GM23338 (cell line): ENCODE data around the gene TMEM191C. TPM values are rescaled to one million over a fixed set of nuclear protein-coding genes. Genes with fewer than 3 reads are reported as not detected.
"Not testable (repeated sequence)": the region's sequence is repeated elsewhere in the genome, so short reads cannot be mapped to it uniquely, and the experiment has no call there.

Experiments
- ATAC-seq: fragments of 200-7000 bp; cut with Tn5 transposase; 3 replicates; pipeline ENCODE4 v1.9.1; 2020
- DNase-seq: peaks from one replicate; pipeline ENCODE4 v3.0.0-alpha.2; 2015; ENCODE audit warnings: low spot score
- H2AFZ ChIP-seq: fragments of 200-600 bp; sonication (generic); 2 replicates; pipeline ENCODE4 v1.8.0; 2016; ENCODE audit warnings: antibody characterized with exemption, mild to moderate bottlenecking, moderate library complexity
- H3F3A ChIP-seq: fragments of 200-600 bp; sonication (generic); replicated peaks from 2 replicates; pipeline ENCODE4 v1.8.0; 2017; ENCODE audit warnings: antibody characterized with exemption, mixed run types, low read depth
- H3K27ac ChIP-seq: fragments of 200-600 bp; sonication (generic); 2 replicates; pipeline ENCODE4 v1.6.1; 2016; ENCODE audit warnings: low read depth
- H3K27me3 ChIP-seq: fragments of 200-600 bp; sonication (generic); 2 replicates; pipeline ENCODE4 v1.8.0; 2016; ENCODE audit warnings: mild to moderate bottlenecking, mixed run types, moderate library complexity; ENCODE audit not compliant: insufficient read depth
- H3K36me3 ChIP-seq: fragments of 200-600 bp; sonication (generic); 2 replicates; pipeline ENCODE4 v1.8.0; 2016; ENCODE audit warnings: mild to moderate bottlenecking; ENCODE audit not compliant: insufficient read depth
- H3K4me1 ChIP-seq: fragments of 200-600 bp; sonication (generic); 2 replicates; pipeline ENCODE4 v1.8.0; 2016; ENCODE audit warnings: mild to moderate bottlenecking, moderate library complexity; ENCODE audit not compliant: insufficient read depth
- H3K4me2 ChIP-seq: fragments of 200-600 bp; sonication (generic); 2 replicates; pipeline ENCODE4 v1.7.1; 2017; ENCODE audit warnings: mixed run types
- H3K4me3 ChIP-seq: fragments of 200-600 bp; sonication (generic); 2 replicates; pipeline ENCODE4 v1.6.1; 2016; ENCODE audit warnings: mixed run types
- H3K79me2 ChIP-seq: fragments of 200-600 bp; sonication (generic); replicated peaks from 2 replicates; pipeline ENCODE4 v1.8.0; 2017; ENCODE audit warnings: mild to moderate bottlenecking; ENCODE audit not compliant: insufficient read depth
- H3K9me2 ChIP-seq: fragments of 200-600 bp; sonication (generic); 2 replicates; pipeline ENCODE4 v1.8.0; 2017; ENCODE audit not compliant: insufficient read depth
- H4K20me1 ChIP-seq: fragments of 200-600 bp; sonication (generic); replicated peaks from 2 replicates; pipeline ENCODE4 v1.8.0; 2017; ENCODE audit warnings: mild to moderate bottlenecking; ENCODE audit not compliant: insufficient read depth
- H3K27ac Mint-ChIP-seq: 2 replicates; pipeline ENCODE4 v1.8.0; 2020; ENCODE audit warnings: inconsistent platforms, mild to moderate bottlenecking, moderate library complexity, mixed read lengths
- H3K27me3 Mint-ChIP-seq: 3 replicates; pipeline ENCODE4 v1.8.0; 2022; ENCODE audit warnings: low read depth, mild to moderate bottlenecking, moderate library complexity, mixed read lengths, inconsistent platforms; ENCODE audit not compliant: insufficient read depth, poor library complexity
- H3K36me3 Mint-ChIP-seq: 3 replicates; pipeline ENCODE4 v1.8.0; 2021; ENCODE audit warnings: low read depth, mild to moderate bottlenecking, inconsistent platforms, moderate library complexity, mixed read lengths
- H3K4me1 Mint-ChIP-seq: 3 replicates; pipeline ENCODE4 v1.8.0; 2020; ENCODE audit warnings: mild to moderate bottlenecking, inconsistent platforms, mixed read lengths
- H3K4me3 Mint-ChIP-seq: 3 replicates; pipeline ENCODE4 v1.8.0; 2021; ENCODE audit warnings: moderate library complexity, mild to moderate bottlenecking, inconsistent platforms, mixed read lengths
- H3K9me3 Mint-ChIP-seq: 3 replicates; pipeline ENCODE4 v1.8.0; 2020; ENCODE audit warnings: moderate library complexity, mild to moderate bottlenecking, inconsistent platforms, mixed read lengths
- CREB1 ChIP-seq: fragments of 250-450 bp; sonication (Bioruptor Pico); IDR thresholded peaks from 2 replicates; pipeline ENCODE4 v1.5.0; 2020; ENCODE audit warnings: low read depth, mild to moderate bottlenecking, moderate library complexity
- ETS1 ChIP-seq: IDR thresholded peaks from 2 replicates; pipeline ENCODE4 v1.6.1; 2016; ENCODE audit warnings: antibody characterized with exemption
- JUNB ChIP-seq: IDR thresholded peaks from one replicate; pipeline ENCODE4 v1.6.1; 2016; ENCODE audit warnings: antibody characterized with exemption; ENCODE audit not compliant: unreplicated experiment
- NANOG ChIP-seq: IDR thresholded peaks from 2 replicates; pipeline ENCODE4 v1.6.1; 2016; ENCODE audit warnings: antibody characterized with exemption, borderline replicate concordance
- ZNF114 ChIP-seq: fragments of 250-450 bp; sonication (Bioruptor Pico); IDR thresholded peaks from 2 replicates; pipeline ENCODE4 v1.5.0; 2020; ENCODE audit warnings: mild to moderate bottlenecking, moderate library complexity
- ZNF331 ChIP-seq: fragments of 250-450 bp; sonication (Bioruptor Pico); IDR thresholded peaks from 2 replicates; pipeline ENCODE4 v1.5.0; 2020; ENCODE audit warnings: low read depth, mild to moderate bottlenecking, moderate library complexity
- ZNF462 ChIP-seq: fragments of 250-450 bp; sonication (Bioruptor Pico); IDR thresholded peaks from 2 replicates; pipeline ENCODE4 v1.5.0; 2020; ENCODE audit warnings: mild to moderate bottlenecking, moderate library complexity
- polyA plus RNA-seq: library from polyadenylated mRNA; unstranded; fragments of >200 nt; fragmentation: Nextera tagmentation; extraction: Ambion mirVana; gene quantifications from 2 replicates; pipeline ENCODE4 v1.2.1, GENCODE V29; 2016
- total RNA-seq: library from RNA; depleted of rRNA; stranded (reverse); fragments of >200 nt; shearing (Covaris generic); gene quantifications from 2 replicates; pipeline ENCODE4 v1.2.3, GENCODE V29; 2014

The TMEM191C gene
- total and polyA plus RNA-seq, 2 experiments from 2014 or later: 2.8 to 6.1 TPM

GRCh38 chr22:21457023-21457787, 10.0 kb upstream of the TMEM191C start (continued):
- no peak for TF ChIP-seq ZNF331
- no peak for TF ChIP-seq CREB1 (CRISPR knock-in tag)
- TF ChIP-seq JUNB: no peak
- no peak for TF ChIP-seq ZNF462 (CRISPR knock-in tag)
- TF ChIP-seq NANOG: no peak
- no peak for TF ChIP-seq ZNF114 (CRISPR knock-in tag)
- TF ChIP-seq ETS1: no peak

- H3K4me3 ChIP-seq, H3K27ac ChIP-seq, H3K4me3 Mint-ChIP-seq, H3K27ac Mint-ChIP-seq, H3K36me3 Mint-ChIP-seq, H3K4me1 ChIP-seq, H3K4me2 ChIP-seq, H4K20me1 ChIP-seq, H3K79me2 ChIP-seq, H3K9me2 ChIP-seq, H3K4me1 Mint-ChIP-seq, H3K36me3 ChIP-seq, H3K27me3 Mint-ChIP-seq, DNase-seq, H3F3A ChIP-seq, H3K27me3 ChIP-seq, H2AFZ ChIP-seq, H3K9me3 Mint-ChIP-seq: not testable (repeated sequence)
- peak; percentile 57 for ATAC-seq
Observed at GRCh38 chr22:21462672-21463071, 4.5 kb upstream of the TMEM191C start.

GRCh38 chr22:21468194-21469096, 1.3 kb downstream of the TMEM191C start:
- ATAC-seq (peak; percentile 77), DNase-seq (peak; percentile 79)
- not testable (repeated sequence) for H3K4me1 Mint-ChIP-seq, H3K79me2 ChIP-seq, H4K20me1 ChIP-seq, H3F3A ChIP-seq, H3K36me3 ChIP-seq, H3K27ac ChIP-seq, H3K9me2 ChIP-seq, H3K4me2 ChIP-seq, H3K36me3 Mint-ChIP-seq, H3K27me3 ChIP-seq, H3K27me3 Mint-ChIP-seq, H2AFZ ChIP-seq, H3K9me3 Mint-ChIP-seq, H3K4me1 ChIP-seq
- peak overlapping the region; percentile 51 for H3K4me3 ChIP-seq
- peak overlapping the region; percentile 96 for H3K27ac Mint-ChIP-seq
- H3K4me3 Mint-ChIP-seq: peak overlapping the region; percentile 81
